ENCODE results near the gene NRP1.

NRP1 gene

DNA sequence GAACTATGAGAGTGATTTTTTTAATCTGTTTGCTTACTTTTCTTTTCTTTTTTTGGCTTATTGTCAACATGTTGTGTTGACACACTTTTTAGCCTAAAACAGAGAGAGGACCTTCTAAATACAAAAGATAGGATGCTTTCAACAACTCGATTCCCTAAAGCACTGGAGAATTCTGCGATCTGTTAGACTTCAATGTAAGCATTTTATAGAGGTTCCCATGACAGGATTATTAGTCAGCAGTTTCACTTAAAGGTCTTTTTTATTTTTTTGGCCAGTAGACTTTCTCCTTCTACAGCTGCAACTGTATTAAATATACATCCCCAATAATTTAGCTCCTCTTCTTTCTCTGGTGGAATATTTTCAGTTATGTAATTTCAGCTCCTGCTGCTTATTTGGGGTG lies 12.7 kb upstream of the NRP1 start:
- no peak for DNase-seq

DNA sequence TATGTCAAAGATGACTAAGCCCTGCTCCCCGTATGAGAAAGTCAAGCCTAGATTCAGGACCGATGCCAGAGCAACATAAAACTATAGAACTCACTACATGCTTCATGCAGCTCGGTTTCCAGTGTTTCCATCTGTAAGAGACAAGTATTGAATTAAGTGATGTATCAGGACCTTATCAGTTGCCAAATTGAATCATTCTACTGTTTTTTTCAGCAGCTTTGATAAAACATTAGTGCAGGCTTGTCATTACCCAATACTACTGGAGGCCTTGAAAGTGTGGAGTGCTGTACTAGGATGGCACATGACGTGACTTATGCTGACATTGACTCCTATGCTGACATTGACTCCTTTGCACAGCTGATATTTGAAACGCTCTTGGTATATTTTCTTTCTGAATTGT lies 10.8 kb upstream of the NRP1 start:
- DNase-seq, result no peak

DNA sequence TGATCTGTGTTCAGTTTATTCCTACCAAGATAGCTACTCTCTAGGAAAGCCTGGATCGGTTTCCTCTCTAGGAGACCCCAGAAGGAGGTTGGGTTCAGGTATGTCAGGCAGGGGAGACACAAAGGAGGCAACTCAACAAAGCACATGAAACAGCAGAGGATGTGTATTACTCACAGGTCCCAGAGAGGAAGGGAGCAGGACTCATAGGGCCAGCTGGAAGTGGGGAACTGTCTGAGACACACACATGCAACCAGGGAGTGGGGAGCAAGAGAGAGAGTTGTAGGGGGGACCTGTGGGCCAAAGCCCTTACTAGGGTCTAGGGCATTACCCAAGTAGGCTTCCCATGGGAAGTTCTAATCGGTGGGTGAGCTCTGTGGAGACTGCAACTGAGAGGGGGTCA lies 10.2 kb upstream of the NRP1 start:
- DNase-seq, result no peak

DNA sequence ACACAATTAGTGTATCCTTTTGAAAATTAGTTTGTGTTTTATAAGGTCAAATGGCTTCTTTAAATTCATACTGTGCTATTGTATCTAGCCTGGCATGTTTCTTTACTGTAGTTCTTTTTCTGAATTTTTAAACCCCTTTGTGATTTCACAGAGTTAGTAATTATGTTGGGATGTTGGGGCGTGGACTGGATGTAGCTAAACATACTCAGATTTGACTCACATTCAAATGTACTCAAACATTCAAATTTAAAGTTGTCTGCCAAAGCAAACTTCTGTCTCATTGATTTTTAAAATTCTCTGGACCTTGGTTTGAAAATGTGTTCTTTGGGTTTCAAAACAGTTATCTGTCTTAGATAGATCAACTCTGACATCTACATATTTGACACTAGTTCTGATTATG lies 7.2 kb upstream of the NRP1 start:
- DNase-seq, result no peak

DNA sequence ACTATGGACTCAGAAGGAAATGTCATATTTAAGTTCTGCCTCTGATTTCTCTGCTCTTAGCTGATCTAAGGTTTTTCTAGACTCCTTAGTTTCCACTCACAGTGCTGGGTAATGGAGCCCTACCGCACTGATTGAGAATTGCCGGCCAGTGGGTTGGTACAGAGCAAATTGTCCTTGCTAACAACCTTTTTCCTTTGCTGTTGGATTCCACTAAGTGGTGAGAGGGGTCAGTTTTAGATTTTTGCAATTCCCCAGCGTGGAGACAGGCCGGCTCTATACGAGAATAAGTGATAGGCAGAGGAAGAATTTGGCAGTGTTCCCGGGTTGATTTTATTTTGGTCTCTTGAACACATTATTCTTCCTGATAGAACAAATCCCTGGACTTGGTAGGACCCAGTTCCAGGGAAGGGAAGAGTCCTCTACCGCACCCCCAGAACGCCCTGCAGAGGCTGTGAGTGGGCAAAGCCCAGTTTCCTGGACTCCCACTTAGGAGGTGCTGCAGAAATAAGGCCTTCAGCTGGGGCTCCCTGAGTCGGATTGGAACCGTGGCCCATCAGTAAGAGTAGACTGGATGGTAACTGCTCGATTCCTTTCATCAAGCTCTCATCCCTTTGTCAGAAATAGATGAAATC lies 3.0 kb upstream of the NRP1 start:
- peak; percentile 71 for DNase-seq

DNA sequence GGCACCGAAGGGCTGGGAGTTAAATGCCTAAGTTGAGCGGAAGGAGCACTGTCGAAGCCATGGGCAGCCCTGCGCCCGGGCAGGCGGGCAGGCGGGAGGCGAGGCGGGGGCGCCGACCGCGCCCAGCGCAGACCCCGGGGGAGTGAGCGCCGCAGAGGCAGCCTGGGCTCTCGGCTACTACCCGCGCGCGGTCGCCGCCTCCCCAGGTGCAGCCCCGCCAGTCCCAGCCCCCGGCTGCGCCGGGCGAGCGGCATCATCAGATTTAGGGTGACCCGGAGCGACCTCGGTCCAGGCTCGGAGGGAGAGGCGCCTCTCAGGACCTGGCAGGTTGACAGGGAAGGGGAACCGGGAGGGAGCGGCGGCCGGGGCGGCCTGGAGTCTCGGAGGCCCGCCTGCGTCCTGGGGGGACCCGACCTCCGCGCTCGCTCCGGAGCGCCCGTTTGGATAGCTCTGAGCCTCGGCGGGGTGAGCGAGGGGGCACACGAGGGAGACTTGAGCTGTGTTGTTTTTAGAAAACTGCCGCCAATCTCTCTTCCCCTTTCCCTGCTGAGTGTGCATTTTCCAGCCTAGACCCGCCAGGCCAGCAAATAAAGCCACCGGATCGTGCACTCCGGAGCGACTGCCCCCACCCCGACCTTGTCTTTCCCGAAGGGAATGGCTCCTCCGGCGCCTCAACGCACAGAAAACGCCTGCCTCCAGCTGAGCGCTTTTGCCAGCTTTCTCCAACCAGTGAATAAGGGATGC lies 2.3 kb upstream of the NRP1 start:
- DNase-seq, result peak; percentile 71

DNA sequence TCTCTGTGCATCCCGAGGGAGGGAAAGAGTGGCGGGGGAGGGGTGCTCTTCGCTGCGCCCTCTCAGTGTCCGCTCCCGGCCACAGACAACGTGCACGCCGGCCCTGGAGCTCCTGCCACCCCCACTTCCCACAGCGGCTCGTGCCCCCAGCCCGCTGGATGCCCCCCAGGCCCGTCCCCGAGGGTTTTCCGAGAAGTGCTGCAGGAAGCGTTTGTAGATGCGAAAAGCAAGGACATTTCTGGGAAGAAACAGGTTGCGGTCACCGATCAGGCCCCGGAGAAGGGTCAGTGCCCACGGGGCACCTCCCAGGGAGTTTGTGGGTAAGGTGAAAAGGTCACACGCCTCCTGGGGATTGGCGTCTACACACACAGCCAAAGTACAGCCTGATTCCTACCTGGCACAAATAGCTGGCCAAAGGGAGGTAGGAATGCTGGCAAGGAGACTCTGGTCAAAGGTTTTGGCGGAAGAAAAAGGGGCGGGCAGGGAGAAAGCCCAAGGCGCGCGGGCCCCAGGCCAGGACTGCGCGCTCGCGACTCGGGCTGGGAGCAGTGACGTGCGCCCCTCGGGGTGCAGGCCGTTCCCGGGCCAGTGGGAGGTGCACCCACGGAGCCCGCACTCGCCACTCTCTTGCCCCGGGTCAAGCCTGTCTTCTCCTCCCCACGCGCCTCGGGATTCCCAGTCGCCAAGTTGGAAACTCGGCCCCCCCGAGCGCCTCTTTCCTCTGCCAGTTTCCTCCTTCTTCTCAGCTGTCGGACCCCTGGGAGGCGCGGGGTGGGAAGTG lies 1.5 kb upstream of the NRP1 start:
- DNase-seq, result no peak

DNA sequence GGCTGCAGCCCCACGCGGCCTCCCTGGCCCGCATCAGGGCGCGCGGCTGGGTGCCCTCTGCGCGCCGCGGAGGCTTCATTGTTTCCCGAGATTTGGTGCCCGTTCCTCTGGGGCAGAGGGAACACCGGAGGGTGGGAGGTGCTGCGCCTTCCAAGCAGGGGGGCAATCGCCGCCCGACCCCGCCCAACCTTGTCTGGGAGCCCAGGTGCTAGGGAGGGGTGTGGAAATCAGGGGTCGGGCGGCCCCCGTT lies 1.0 kb upstream of the NRP1 start:
- no peak for DNase-seq

DNA sequence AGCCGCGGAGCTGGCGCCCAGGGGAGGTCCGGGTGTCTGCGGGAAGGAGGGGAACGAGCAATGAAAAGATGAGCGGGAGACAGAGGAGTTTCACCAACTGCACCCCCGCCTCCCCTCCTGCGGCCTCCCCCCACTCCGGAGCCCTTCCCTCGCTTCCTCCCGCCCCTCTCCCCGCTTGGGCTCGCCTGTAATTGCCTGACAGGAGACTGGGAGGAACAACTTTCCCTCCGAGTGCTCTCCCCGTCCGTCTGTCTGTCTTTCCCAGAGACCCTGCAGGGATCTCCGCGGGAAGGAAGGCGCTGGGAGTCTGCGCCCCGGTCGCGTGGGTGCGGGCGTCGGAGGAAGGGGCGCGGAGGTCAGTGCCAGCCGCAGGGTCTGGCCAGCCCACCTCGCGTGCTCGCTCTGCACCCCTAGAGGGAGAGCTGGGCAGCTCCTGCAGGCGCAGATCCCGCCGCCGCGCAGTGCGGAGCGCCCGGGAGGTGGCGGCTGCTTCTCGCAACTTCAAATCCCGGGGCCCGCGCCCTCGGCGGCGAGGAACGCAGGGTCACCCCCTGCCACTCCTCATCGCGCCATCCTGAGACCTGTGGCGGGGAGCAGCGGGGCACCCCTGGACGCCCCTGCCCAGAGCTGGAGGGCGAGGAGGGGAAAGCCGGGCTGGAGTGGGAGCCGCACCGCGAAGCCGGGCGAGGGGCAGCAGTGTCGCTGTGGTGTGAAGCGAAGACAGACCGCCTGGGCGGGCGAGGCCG lies 511 bp upstream of the NRP1 start:
- DNase-seq, result peak; percentile 54

DNA sequence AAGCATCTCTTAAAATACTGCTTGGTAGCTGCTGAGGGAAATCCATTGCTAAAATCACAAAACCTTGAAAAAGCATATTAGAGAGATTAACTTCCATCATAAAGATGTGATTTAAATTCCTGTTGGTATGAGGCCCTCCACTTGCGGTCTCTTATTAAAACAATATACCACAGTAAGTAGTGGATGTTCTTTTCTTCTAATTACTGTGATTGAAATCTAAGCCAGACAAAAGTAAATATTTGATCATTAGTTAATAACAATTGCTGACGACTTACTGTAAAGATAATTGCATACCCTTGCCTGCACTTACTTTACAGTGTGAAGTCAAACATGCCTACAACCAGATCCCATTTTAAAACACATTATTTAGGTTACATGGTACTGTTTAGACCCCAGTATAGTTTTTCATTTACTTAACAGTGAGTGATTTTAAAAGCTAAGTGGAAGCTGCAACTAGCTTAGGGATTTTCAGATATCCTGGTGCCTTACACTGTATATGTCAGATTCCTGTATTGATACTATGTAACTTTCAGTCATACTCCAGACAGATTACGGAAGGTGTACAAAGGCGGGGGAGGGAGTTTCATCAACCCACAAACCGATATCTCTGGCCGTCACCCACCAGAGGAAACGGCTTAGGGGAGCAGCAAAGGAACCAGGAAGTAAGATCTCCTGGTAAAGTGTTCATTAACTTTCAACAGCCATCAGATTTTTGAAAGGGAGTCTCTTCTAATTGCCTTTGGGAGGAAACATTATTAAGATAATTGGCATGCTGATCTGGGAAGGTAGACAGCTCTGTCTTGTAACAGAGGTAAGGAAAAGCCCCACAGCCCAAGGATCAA lies 986 bp downstream of the NRP1 start:
- peak; percentile 18 for DNase-seq

DNA sequence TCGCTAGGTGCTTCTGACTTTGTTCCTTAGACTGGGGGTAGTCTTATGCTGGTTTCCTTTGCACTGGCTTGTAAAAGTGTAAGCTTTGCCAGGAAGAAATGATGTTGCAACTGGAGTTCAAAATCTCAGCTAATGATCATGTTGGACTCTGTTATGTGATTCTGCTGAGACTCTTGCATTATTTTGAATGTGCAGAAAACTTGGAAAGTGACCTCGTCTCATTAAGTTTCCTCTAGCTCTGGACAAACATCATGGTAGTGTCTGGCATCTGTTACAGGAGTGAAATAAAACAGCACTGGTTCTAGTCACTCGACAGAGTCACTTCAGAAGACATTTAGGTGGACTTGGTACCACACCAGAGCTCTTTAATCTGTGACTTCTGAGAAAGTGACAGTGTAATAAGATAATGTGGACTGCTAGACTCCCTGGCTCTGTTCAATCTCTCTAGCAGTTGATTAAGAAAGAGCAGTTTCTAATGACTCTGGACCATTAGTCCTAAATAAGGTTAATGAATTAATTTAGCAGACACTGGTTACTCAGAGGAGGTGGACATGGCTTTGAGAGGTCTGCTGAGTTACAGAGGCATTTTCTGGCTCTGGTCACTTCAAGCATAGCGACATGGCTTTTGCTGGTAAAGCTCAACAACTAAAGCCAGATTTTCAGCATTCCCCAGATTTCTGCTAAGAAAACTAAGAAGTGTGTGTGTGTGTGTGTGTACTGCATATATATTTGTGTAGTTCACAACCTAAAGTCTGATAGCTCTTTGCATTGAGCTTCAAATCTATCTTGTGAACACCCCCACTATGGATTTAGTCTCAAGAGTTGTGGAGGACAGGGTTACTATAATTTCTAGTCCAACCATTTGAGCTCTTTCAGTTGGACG lies 2.0 kb downstream of the NRP1 start:
- DNase-seq, result no peak

DNA sequence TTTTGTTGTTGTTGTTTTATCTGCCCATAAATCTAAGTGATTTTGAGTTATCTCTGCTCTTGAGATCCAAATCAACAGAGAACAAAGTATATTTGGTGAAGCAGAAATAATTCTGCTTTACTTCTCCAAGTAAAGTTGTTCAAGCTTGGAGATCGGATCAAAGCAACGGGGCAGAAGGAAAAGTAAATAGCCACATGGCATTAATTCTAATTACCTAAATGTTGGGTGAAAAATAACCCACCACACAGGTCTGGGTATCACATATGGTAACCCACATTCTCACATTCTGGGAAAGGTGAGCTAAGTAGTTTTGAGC lies 3.1 kb downstream of the NRP1 start:
- no peak for DNase-seq

DNA sequence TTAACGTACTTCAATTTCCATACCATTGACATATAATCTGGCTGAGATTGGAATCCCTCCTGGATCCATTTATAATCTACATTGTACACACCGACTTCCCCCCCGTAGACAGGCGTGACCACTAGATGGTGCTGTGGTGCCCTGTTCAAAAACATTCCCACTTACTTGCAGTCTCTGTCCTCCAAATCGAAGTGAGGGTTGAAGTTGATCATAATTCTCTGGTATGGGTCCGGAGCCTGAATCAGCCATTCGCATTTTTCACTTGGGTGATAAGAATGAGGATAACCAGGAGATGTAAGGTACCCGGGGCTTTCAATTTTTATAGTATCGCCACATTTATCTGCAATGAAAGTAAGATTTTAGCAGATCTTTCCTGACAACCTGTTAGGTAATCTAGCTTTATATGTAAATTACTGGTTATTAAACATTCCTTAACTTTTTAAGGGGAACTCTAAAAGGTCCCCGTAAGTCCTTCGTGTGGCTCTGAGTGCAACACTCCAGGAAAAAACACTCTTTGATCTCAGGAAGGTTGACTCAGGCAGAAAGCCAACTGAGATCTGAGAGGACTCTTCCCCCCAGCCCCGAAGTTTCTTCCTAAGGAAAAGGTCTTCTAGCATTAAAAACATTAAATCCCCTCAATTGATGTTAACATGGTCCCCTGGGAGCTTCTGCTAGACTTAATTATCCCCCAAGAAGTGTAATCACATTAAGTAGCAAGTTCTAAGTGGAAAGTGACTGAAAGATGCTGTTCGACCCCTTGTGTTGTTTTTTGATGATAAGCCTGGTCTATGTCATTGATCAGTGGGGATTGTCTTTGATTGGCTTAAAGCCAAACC lies 3.7 kb downstream of the NRP1 start:
- peak; percentile 88 for DNase-seq

DNA sequence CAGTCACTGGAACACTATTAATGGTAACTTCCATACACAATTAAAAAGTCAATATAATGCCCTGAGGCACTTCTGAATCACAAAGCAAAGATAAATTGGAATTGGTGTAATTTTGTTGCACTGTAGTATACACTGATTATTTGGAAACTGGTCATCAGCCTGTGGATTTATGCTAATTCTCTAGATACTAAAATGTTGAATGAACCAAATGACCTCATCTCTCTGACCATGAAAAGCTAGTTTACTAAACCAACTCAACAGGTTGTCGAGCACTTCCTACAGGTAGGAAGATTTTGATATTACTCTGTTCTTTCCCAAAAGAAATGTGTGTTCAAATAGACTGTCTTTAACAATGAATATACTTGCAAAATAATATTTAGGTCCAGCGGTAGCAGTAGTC lies 5.3 kb downstream of the NRP1 start:
- DNase-seq, result peak; percentile 31

DNA sequence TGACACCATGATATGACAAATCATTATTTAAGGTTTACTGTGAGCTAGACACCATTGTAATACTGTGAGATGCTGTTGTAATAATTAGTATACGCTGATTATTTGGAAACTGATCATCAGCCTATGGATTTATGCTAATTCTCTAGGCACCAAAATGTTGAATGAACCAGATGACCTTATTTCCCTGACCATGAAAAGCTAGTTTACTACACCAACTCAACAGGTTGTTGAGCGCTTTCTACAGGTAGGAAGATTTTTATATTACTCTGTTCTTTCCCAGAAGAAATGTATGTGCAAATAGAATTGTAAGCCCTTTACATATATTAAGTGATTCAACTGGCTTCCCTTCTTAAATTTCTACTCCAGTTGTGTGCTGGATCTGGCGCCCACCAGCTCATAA lies 6.2 kb downstream of the NRP1 start:
- no peak for DNase-seq

DNA sequence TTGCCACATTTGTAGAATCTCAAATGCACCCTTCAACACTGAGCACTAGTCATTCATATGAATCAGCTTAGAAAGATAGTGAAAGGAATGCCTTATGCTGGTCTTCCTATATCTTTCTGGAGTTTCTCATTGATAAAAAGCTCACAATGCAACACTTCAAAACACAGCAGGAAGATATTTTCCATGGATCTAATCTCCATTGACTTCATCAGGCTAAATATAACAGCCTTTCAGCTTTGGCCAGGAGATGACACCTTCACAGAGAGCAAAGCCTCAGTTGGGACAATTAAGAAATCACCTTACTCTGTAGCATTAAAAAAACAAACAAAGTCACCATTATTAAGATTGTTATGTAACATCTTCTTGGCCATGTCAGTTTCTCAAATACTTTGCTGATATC lies 6.7 kb downstream of the NRP1 start:
- no peak for DNase-seq

DNA sequence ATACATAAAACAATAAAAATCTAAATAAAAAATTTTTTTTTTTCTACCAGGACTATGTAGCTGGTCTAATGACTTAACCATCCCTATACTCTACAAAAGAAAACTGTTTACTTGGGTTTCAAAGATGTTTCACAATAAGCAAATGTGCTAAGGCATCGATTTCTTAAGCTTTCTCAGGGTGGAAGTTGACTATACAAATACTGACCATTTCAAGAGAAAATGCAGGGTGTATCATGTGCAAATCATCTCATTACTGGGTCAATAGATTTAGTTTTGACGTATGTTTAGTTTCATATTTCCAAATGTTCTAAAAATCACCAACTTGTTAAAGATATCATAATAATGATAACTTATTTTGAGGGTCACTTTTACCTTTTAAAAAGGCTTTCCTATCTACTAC lies 7.5 kb downstream of the NRP1 start:
- no peak for DNase-seq

DNA sequence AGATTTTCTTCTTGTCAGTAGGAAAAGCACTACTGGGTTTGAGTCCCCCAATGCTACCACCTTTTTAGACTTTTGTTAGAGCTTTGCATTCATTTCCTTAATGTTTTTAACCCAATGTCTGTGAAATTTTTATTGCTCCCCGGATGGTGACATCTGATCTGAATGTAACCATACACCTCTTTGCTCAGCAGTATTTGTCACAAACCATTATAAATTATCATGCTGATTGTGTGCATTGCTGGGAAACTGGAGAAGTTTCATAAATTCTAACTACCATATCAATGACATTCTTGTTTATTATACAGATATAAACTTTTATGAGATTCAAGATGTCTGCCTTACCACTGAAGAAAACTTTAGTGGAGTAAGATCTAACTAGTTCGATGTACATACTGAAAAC lies 8.5 kb downstream of the NRP1 start:
- no peak for DNase-seq

DNA sequence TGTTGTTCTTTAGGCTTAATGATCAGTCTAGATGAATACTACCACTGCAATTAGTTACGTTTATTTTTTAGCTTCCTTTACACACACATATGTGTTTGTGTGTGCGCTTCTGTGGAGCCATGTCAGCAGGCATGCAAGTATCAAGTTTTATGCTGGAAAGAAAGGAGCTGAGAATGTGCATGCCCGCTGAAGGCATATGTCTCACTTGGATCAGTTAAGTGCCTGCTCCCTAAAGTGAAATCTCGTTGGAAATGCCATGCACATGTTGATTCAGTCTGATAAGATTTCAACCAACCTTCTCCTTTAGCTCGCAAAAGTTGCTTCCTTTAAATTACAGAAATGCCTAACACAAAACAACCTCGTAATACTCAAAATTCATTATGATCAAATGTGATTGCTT lies 10.7 kb downstream of the NRP1 start:
- DNase-seq, result no peak

DNA sequence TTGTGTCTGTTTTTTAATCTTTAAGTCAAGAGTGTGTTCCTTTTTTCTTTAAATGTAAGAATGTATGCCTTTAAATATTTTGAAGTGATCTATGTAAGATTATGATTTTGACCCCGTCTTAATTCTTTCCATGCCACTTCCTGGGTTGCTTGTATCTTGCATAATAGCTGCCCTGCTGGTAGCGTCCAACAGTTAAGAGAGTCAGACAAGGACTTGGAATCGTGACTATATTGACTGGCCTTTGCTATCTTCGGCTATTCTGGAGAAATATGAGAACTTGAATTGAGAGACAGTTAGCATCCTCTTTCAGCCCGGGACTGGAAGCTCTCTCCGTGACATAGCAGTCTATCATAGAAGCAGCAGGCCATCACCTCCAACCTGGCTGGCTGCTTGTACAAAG lies 13.0 kb downstream of the NRP1 start:
- no peak for DNase-seq

DNA sequence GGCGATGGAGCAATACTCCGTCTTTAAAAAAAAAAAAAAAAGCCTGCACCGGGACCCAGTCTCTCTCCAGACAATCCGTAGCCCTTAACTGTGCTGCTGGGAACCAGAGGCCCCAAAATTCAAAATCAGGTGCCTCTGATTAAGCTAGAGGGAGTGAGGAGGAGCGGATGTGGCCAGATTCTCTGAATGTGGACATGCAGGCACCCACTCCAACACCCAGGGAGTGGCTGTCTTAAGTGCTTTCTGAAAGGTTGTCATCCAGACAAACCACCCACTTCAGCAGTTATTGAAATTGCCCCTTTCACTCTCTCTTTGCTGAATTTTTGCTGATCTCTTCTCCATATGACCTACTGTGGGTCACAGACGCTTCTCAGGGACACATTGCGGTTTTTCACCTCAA lies 14.2 kb downstream of the NRP1 start:
- no peak for DNase-seq
